ENCODE data around the gene LGALS13.
A peak's percentile ranks its signal among the peaks of the same experiment; 100 is the strongest.

Gene LGALS13

GRCh38 chr19:39590265-39590664, 12.1 kb upstream of the LGALS13 start:
- TF ChIP-seq REST (IDR thresholded peaks at IDR 0.05; ENCODE audit: insufficient read depth in 1 of 2, low read depth in 2 of 2, low read length in 2 of 2), result peak; percentile 71 to 95
- no peak for TF ChIP-seq POLR2AphosphoS5 (IDR thresholded peaks at IDR 0.05; ENCODE audit: low read depth, low read length)

GRCh38 chr19:39592381-39592780, 9.9 kb upstream of the LGALS13 start:
- TF ChIP-seq TAF1 (IDR thresholded peaks at IDR 0.05; ENCODE audit: borderline replicate concordance, insufficient read depth, low read length) (no peak), FOXP2 (optimal IDR thresholded peaks at IDR 0.05; ENCODE audit: borderline replicate concordance, extremely low read depth, extremely low read length, insufficient read depth) (no peak), POLR2AphosphoS5 (IDR thresholded peaks at IDR 0.05; ENCODE audit: low read depth, low read length) (no peak), REST (IDR thresholded peaks at IDR 0.05; ENCODE audit: insufficient read depth in 1 of 2, low read depth in 2 of 2, low read length in 2 of 2) (no peak), SIN3A (IDR thresholded peaks at IDR 0.05; ENCODE audit: borderline replicate concordance, insufficient read depth, low read length) (no peak)

GRCh38 chr19:39595950-39596349, 6.4 kb upstream of the LGALS13 start:
- no peak for TF ChIP-seq TAF1 (IDR thresholded peaks at IDR 0.05; ENCODE audit: borderline replicate concordance, insufficient read depth, low read length)
- no peak for TF ChIP-seq SIN3A (IDR thresholded peaks at IDR 0.05; ENCODE audit: borderline replicate concordance, insufficient read depth, low read length)
- TF ChIP-seq POLR2AphosphoS5 (IDR thresholded peaks at IDR 0.05; ENCODE audit: low read depth, low read length), result no peak
- TF ChIP-seq FOXP2 (optimal IDR thresholded peaks at IDR 0.05; ENCODE audit: borderline replicate concordance, extremely low read depth, extremely low read length, insufficient read depth), result no peak
- TF ChIP-seq REST (IDR thresholded peaks at IDR 0.05; ENCODE audit: insufficient read depth in 1 of 2, low read depth in 2 of 2, low read length in 2 of 2), result no peak

- no peak for TF ChIP-seq TAF1 (IDR thresholded peaks at IDR 0.05; ENCODE audit: borderline replicate concordance, insufficient read depth, low read length)
- no peak for TF ChIP-seq SIN3A (IDR thresholded peaks at IDR 0.05; ENCODE audit: borderline replicate concordance, insufficient read depth, low read length)
- TF ChIP-seq FOXP2 (optimal IDR thresholded peaks at IDR 0.05; ENCODE audit: borderline replicate concordance, extremely low read depth, extremely low read length, insufficient read depth), result no peak
- TF ChIP-seq POLR2AphosphoS5 (IDR thresholded peaks at IDR 0.05; ENCODE audit: low read depth, low read length), result no peak
- no peak for TF ChIP-seq REST (IDR thresholded peaks at IDR 0.05; ENCODE audit: insufficient read depth in 1 of 2, low read depth in 2 of 2, low read length in 2 of 2)
These were observed 5.4 kb upstream of the LGALS13 start for GRCh38 chr19:39596911-39597310.

GRCh38 chr19:39599116-39599515, 3.2 kb upstream of the LGALS13 start:
- TF ChIP-seq REST (IDR thresholded peaks at IDR 0.05; ENCODE audit: insufficient read depth in 1 of 2, low read depth in 2 of 2, low read length in 2 of 2) (peak; percentile 87 to 98), SIN3A (IDR thresholded peaks at IDR 0.05; ENCODE audit: borderline replicate concordance, insufficient read depth, low read length) (no peak)

All from PFSK-1 (cell line).